Measurements from ENCODE around the gene KIAA1671.

- TF ChIP-seq CTCF (IDR thresholded peaks at IDR 0.05 in 4 of 5, conservative IDR thresholded peaks at IDR 0.05 in 1 of 5) (no peak), POLR2A (IDR thresholded peaks at IDR 0.05) (no peak)
Measured at GRCh38 chr22:25049770-25050169, 97.3 kb downstream of the KIAA1671 start.
